ENCODE measurements around the gene ENTPD7. TPM values are rescaled to one million over a fixed set of nuclear protein-coding genes. Genes with fewer than 3 reads are reported as not detected.

ENTPD7 gene
- total RNA-seq, 1 donor from 2014 or later = 9.9 TPM

DNA sequence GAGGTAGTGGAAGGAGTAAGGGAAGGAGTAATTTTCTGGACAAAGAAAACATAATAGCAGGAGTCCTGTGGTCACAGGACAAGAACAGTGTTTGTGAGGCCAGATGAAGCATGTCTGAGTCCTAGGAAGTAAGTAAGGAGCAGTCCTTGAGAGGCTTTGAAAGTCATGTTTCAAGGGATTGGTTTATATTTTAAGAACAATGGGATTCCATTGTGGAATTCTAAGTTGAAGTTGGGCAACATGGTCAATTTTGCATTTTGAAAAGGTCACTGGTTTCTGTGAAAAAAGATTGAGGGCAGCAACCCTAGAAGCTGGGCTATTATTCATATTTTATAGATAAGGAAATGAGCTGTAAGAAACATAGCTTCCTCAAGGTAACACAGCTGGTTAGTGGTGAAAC, 28.3 kb upstream of the ENTPD7 start:
- no peak for DNase-seq (ENCODE audit: low spot score in 2 of 2)
- intact Hi-C loops (cut with DNase I) = no loop called here
- Histone ChIP-seq H3K36me3 (no peaks in the 10 kb centered on the region), H3K4me3 (no peak overlapping the region), H3K9me3 (no peaks in the 10 kb centered on the region), H3K27me3 (no peaks in the 10 kb centered on the region), H3K4me1 (no peaks in the 10 kb centered on the region), H3K27ac (no peak overlapping the region)
- TF ChIP-seq, protein P1, sequence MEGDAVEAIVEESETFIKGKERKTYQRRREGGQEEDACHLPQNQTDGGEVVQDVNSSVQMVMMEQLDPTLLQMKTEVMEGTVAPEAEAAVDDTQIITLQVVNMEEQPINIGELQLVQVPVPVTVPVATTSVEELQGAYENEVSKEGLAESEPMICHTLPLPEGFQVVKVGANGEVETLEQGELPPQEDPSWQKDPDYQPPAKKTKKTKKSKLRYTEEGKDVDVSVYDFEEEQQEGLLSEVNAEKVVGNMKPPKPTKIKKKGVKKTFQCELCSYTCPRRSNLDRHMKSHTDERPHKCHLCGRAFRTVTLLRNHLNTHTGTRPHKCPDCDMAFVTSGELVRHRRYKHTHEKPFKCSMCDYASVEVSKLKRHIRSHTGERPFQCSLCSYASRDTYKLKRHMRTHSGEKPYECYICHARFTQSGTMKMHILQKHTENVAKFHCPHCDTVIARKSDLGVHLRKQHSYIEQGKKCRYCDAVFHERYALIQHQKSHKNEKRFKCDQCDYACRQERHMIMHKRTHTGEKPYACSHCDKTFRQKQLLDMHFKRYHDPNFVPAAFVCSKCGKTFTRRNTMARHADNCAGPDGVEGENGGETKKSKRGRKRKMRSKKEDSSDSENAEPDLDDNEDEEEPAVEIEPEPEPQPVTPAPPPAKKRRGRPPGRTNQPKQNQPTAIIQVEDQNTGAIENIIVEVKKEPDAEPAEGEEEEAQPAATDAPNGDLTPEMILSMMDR (IDR thresholded peaks at IDR 0.05) = no peak

DNA sequence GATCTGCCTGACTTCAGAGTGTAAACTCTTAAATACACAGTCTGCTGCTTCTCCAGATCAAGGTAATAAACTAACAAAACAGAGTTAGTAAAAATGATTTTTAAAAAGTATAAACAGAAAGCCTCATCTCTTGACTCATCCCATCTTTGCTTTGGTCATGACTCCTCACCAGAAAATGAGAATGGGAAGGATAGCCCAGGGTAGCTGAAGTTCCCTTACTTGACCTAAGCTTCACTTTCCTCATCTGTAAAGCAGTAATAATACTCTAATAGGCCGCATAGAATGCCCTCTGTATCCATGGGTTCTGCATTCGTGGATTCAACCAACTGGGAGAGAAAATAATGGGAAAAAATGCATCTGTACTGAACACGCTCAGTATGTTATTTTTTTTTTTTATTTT, 27.8 kb upstream of the ENTPD7 start:
- no peaks in the 10 kb centered on the region for H3K27me3 ChIP-seq
- H3K4me1 ChIP-seq = no peaks in the 10 kb centered on the region
- no peak overlapping the region for H3K27ac ChIP-seq
- intact Hi-C loops (cut with DNase I) = no loop called here
- no peaks in the 10 kb centered on the region for H3K36me3 ChIP-seq
- H3K9me3 ChIP-seq = no peaks in the 10 kb centered on the region
- TF ChIP-seq, protein P1 (IDR thresholded peaks at IDR 0.05) = no peak
- no peak overlapping the region for H3K4me3 ChIP-seq
- DNase-seq (ENCODE audit: low spot score in 2 of 2) = no peak

DNA sequence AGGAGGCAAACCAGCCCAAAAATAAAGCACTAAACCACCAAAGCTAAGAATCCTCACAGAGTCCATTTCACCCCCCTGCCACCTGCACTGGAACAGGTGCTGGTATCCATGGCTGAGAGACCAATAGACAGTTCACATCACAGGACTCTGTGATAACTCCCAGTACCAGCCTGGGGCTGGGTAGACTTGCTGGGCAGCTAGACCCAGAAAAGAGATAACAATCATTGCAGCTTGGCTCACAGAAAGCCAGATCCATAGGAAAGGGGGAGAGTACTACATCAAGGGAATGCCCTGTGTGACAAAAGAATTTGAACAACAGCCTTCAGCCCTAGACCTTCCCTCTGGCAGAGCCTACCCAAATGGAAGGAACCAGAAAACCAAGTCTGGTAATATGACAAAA, 25.5 kb upstream of the ENTPD7 start:
- Histone ChIP-seq H3K36me3 (no peaks in the 10 kb centered on the region), H3K27me3 (no peaks in the 10 kb centered on the region), H3K4me3 (no peak overlapping the region), H3K27ac (no peak overlapping the region), H3K4me1 (no peaks in the 10 kb centered on the region), H3K9me3 (no peaks in the 10 kb centered on the region)
- intact Hi-C loops (cut with DNase I) = no loop called here
- no peak for DNase-seq (ENCODE audit: low spot score in 2 of 2)
- TF ChIP-seq, protein P1 (IDR thresholded peaks at IDR 0.05) = no peak

DNA sequence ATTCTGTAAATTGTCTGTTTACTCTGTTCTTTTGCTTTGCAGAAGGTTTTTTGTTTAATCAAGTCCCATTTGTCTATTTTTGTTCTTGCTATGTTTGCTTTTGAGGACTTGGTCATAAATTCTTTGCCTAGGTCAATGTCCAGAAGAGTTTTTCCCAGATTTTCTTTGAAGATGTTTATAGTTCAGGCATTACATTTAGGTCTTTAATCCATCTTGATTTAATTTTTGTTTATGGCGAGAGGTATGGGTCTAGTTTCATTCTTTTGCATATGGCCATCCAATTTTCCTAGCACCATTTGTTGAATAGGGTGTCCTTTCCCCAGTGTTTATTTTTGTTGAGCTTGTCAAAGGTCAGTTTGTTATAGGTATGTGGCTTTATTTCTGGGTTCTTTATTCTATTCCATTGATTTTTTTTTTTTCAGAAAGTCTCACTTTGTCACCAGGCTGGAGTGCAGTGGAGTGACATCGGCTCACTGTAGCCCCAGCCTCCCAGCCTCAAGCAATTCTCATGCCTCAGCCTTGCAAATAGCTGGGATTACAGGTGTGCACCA, 11.6 kb upstream of the ENTPD7 start:
- no peaks in the 10 kb centered on the region for H3K9me3 ChIP-seq
- H3K4me3 ChIP-seq = no peak overlapping the region
- no peaks in the 10 kb centered on the region for H3K36me3 ChIP-seq
- H3K27ac ChIP-seq = no peak overlapping the region
- TF ChIP-seq, protein P1 (IDR thresholded peaks at IDR 0.05) = no peak
- intact Hi-C loops (cut with DNase I) = no loop called here
- DNase-seq (ENCODE audit: low spot score in 2 of 2) = no peak
- H3K27me3 ChIP-seq = no peaks in the 10 kb centered on the region
- no peaks in the 10 kb centered on the region for H3K4me1 ChIP-seq

DNA sequence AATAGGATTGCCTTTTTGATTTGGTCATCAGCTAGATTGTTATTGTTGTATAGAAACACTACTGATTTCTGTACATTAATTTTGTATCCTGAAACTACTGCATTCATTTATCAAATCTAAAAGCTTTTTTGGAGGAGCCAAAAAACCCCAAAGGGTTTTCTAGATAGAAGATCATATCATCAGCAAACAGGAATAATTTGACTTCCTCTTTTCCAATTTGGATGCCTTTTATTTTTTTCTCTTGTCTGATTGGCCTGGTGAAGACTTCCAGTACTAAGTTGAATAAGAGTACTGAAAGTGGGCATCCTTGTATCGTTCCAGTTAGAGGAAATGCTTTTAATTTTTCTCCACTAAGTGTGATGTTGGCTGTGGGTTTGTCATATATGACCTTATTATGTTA, 10.6 kb upstream of the ENTPD7 start:
- no peak overlapping the region for H3K4me3 ChIP-seq
- intact Hi-C loops (cut with DNase I) = no loop called here
- no peaks in the 10 kb centered on the region for H3K27me3 ChIP-seq
- H3K9me3 ChIP-seq = no peaks in the 10 kb centered on the region
- no peak for DNase-seq (ENCODE audit: low spot score in 2 of 2)
- no peaks in the 10 kb centered on the region for H3K36me3 ChIP-seq
- TF ChIP-seq, protein P1 (IDR thresholded peaks at IDR 0.05) = no peak
- no peaks in the 10 kb centered on the region for H3K4me1 ChIP-seq
- H3K27ac ChIP-seq = no peak overlapping the region

DNA sequence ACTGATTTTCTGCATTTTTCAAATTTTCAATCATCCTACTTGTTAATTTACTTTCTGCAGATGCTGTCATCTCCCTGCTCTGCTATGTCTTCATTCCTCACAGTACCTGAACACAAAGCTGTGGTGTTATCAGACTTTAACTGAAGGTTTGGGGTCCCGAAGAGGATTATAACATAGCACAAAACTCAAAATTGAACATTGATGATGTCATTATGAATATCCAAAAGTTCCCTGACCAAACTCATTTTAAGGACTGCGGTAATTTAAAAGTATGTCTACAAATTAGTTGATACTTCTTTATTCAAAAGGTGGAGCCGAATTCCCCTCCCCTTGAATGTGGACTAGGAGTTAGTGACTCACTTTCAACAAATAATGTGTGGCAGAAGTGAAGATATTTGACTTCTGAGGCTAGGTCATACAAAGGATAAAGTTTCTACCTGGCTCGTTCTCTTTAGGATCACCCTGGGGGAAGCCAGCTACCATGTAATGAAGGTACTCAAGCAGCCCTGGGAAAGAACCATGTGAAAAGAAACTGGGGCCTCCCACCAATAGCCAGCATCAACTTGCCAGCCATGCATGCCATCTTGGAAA, 6.4 kb upstream of the ENTPD7 start:
- intact Hi-C loops (cut with DNase I) = no loop called here
- TF ChIP-seq, protein P1 (IDR thresholded peaks at IDR 0.05) = no peak
- H3K9me3 ChIP-seq = no peaks in the 10 kb centered on the region
- no peaks in the 10 kb centered on the region for H3K4me1 ChIP-seq
- no peaks in the 10 kb centered on the region for H3K27me3 ChIP-seq
- H3K36me3 ChIP-seq = no peaks in the 10 kb centered on the region
- no peak overlapping the region for H3K4me3 ChIP-seq
- H3K27ac ChIP-seq = no peak overlapping the region
- DNase-seq (ENCODE audit: low spot score in 2 of 2) = no peak

Measured in ascending aorta (tissue), 2 donors.